Vagina (tissue), 2 donors: Measurements from ENCODE around the gene ACYP1.

Experiments
- CTCF ChIP-seq, 3 experiments: fragments of 450-650 bp in 2 of 3; fragments of 200-600 bp in 1 of 3; sonication (generic) in 1 of 3; IDR thresholded peaks; one replicate each; pipeline ENCODE4 v1.5.1; 2017 to 2019; ENCODE audit warnings: antibody characterized with exemption in 3 of 3, mild to moderate bottlenecking in 2 of 3, moderate library complexity in 2 of 3
- POLR2A ChIP-seq, 2 donors: fragments of 450-650 bp; IDR thresholded peaks; one replicate each; pipeline ENCODE4 v1.6.1; 2017; ENCODE audit warnings: antibody characterized with exemption in 2 of 2, mild to moderate bottlenecking in 2 of 2, moderate library complexity in 2 of 2

GRCh38 chr14:75088153-75088552 is 24.3 kb upstream of the ACYP1 start:
- TF ChIP-seq CTCF (IDR thresholded peaks at IDR 0.05), result no peak
- TF ChIP-seq POLR2A (IDR thresholded peaks at IDR 0.05), result no peak
